HL-60/S4 (cell line): ENCODE data around the gene KRT40.

Experiments used
- in situ Hi-C: fragments of 300-500 bp; cut with MboI; formaldehyde crosslinking; loops from 2 replicates; pipeline ENCODE4 v1.14.3; 2022; ENCODE audit warnings: low sequenced_read_pairs

KRT40 gene

DNA sequence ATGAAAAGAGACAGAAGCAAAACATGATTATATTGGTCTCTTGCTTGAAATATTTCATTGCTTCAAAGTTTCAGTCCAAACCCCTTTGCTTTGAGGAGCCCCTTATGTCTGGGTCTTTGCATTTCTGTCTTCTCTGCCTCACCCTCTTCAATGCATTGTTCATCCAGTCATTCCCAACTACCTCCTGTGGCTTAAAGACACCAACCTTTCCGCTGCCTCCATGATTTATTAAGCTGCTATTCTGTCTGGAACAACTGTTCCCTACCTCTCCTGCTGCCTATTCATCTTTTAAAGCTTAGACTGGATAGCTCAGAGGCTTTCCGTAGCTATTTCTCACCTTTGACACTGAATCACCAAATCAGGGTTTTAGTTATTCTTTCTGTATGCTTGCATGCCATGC is 13.2 kb upstream of the KRT40 start:
- in situ Hi-C loops = no loop called here

DNA sequence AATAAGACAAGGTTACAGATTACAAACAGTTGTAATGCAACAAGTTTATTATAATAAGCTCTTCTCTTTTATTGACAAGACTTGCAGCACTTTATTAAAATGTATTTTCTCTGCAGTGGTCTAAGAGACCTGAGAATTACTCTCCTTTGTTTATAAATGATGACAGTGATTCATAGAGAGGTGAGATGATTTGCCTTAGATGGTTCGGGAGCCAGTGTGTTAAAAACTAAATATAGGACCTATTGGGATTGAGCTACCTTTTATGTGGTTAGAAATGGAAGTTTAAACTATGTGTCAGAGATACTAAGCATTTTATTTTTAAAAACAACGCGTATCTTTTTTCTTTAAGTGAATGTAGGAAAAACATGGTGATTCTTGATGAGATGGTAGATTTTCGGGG is 12.7 kb upstream of the KRT40 start:
- in situ Hi-C loops = no loop called here

DNA sequence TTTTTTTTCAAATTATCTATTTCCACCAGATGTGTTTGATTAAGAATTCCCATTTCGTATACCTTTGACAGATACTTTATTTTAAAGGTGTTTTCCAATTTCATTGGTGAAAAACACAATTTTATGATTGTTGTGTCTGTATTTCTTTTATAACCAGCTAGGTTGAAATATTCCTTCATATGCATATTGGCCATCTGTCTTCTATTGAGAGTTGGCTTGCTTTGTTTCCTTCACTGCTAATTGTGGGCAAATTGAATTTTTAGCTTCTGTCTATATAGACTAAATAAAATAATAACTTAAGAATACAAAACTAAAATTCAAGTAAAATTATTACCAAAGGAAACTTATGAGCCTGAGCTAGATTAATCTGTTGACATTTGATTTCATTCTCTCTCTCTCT is 11.0 kb upstream of the KRT40 start:
- in situ Hi-C loops = no loop called here

DNA sequence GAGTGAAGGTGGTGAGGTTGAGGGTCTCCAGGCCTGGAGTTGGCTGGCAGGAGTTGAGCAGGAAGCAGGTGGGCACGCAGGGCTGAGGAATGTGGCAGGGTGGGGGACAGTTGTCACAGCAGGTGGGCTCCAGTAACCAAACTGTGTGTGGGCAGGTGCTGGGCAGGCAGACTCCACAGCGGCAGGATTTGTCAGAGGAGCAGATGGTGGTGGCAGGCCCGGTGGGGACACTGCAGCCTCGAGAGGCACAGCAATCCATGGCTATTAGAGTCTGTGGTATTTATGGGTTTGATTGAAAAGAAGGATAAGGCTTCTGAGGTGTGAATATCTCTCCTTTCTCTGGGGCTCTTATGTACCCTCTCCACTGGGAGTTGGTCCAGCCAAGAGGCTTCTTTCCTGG is 9.7 kb upstream of the KRT40 start, which contains the start of gene KRTAP3-3:
KRTAP3-3 (minus strand) TSS at position 326 of the 400 bp plus-strand sequence; CDS start at position 259, 67 bp downstream.
- in situ Hi-C loops = no loop called here

DNA sequence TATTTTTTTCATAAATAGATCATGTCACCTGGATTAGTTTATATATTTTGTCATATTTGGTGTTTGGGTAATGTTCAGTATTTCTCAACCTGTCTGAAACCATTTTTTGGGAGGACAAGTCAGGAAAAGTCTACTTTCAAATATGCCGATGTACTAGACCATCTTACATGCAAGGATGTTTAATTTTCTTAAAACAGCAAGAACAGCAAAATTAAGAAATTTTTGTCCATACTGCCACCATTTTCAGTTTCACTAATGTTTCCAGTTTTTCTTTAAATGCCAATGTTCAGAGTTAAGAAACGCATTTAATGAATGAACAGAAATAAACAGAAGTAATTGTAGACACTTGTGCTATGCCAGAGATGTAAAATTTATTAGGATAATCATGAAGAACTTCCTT is 9.0 kb upstream of the KRT40 start:
- in situ Hi-C loops = no loop called here

DNA sequence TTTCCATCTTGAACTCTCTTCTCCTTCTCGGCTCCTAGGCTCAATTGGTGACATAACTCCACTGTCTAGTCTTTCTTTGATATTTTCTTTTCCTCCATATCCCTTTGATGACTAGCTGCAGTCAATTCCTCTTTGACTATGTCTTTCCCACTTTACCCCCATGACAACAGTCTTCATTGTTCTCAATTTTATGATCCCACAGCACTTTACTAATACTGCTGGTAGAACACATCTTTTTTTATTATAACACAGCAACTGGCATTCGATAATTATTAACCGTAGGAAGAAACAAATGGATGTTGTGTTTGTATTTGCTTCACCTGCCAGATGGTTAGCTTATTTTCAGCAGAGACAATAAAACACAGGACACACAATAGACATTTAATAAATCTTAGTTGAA is 8.5 kb upstream of the KRT40 start:
- in situ Hi-C loops = no loop called here

DNA sequence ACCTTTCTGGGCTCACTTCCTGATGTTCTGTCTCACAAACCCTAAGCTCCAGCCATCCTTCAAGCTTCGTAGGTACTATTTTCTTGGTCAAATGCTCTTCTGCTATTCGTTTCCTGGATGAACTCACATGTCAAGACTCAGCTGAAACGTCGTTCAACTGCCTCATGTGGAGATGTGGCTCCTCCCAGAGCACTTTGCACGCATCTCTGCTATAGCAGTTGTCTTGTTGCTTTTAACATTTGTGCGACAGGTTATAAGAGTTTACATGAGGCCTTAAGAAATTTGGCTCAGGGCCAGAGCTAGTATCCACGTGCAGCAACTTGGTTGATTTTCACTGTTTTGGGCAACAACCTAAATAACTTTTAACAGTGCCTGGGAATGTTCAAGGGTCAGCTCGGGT is 2.8 kb upstream of the KRT40 start:
- in situ Hi-C loops = no loop called here

DNA sequence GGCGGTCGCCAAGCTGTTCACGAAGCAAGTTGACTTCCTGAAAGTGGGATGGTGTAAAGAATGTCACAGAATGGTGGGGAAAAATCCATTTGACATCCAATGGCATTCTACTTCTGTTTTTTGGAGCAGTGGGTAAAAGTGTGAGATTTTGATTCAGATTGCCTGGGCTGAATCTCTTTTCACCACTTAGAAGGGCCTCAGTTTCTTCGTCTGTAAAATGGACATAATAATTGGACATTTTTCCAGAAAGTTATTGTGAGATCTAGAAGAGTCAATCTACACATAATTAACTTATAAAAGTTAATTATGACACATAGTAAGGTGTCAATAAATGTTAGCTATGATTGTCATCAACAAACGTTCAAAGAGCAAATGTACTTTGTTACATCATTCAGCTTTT is 3.0 kb downstream of the KRT40 start:
- in situ Hi-C loops = no loop called here

DNA sequence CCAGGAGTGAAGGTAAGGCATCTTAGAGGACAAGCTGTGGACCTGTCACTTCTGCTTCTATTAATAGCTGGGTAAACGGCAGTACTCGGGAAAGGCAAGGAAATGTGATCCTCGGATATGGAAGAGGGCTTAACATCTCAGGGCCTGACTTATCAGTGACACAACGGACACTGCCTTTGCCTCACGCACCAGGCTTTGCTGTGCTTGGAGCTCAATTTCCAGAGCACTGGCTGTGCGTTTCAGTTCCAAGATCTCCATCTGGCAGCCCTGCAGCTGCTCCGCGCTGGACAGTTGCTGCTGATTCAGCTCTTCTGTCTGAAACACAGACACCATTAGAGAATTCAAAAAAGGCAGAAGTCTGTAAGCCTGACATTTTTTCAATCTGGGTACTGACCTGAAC is 3.5 kb downstream of the KRT40 start:
- in situ Hi-C loops = no loop called here

DNA sequence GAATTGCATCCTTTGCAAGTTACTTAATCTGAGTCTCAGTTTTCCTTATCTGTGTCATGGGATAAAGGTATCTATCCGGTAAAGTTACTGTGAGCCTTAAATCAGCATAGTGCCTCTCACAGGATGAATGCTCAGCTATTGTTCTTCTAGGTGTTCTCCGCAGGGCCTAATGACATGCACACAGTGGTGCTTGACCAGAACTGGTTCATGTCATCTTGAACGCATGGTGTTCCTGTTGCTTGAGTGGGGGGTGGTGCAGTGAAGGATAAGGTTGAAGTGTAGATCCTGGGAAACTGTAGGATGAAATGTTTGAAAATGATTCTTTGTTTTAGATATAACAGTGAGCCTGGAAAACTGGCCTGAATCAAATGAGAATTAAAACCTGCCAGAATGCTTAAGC is 4.0 kb downstream of the KRT40 start:
- in situ Hi-C loops = no loop called here

DNA sequence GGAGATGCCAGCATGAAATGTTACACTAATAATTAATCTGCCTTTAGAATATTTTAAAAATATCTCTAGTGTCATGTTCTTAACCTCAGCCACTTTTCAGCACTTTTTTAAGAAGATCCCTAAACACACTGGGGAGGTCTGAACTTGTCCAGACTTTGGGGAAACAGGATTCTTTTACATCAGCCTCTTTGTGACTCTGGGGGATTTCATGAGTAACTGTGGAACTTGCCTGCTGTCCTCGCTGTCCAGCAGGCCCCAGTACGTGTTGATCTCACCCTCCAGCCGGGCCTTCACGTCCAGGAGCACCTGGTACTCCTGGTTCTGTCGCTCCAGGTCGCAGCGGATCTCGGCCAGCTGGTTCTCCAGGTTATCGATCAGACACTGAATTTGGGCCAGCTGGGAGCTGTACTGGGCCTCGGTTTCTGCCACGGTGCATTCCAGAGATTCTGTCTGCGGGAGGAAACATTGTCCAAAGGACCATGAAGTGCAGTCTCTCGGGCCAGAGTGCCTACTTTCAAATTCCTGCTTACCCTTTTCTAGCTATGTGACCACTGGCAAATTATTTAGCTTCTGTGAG is 5.5 kb downstream of the KRT40 start:
- in situ Hi-C loops = no loop called here

DNA sequence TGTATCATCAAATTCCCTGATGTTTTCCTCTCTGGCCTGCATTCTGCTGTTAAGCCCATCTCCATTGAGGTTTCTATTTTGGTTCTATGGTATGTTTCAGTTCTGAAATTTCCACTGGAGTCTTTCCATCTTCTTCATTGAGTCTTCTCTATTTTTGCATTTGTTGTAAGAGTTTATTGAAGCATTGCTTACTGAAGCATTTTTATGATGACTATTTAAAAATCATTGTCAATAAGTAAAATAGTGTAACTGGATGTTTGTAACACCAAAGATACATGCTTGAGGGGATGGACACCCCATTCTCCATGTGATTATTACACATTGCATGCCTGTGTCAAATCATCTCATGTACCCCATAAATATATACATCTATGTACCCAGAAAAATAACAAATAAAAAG is 8.6 kb downstream of the KRT40 start:
- in situ Hi-C loops = no loop called here

DNA sequence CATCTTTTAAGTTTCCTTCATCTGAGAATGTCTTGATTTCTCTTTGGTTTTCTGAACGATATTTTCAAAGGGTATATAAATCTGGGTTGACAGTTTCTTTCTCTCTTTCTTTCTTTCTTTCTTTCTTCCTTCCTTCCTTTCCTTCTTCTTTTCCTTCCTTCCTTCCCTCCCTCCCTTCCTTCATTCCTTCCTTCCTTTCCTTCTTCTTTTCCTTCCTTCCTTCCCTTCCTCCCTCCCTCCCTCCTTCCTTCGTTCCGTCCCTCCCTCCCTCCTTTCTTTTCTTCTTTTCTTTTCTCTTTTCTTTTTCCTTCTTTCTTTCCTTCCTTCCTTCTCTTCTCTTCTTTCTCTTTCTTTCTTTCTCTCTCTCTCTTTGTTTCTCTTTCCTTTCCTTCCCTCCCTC is 9.8 kb downstream of the KRT40 start:
- in situ Hi-C loops = no loop called here

DNA sequence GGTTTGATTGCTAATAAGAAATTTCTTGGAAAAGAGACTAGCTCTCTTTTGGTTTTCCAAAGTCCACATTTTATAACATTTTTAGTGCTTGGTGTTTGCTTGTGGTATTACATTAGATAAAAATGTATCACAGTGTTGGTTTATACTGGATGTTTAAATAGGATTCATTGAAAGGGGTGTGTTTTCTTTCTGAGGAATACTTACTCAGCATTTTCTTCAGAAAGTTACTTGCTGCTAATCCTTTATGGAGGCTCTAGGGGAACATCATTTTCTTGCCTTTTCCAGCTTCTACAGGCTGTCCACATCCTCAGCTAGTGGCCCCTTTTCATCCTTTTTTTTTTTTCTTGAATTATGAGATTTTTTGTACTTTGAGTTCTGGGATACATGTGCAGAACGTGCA is 16.5 kb downstream of the KRT40 start:
- in situ Hi-C loops = no loop called here

DNA sequence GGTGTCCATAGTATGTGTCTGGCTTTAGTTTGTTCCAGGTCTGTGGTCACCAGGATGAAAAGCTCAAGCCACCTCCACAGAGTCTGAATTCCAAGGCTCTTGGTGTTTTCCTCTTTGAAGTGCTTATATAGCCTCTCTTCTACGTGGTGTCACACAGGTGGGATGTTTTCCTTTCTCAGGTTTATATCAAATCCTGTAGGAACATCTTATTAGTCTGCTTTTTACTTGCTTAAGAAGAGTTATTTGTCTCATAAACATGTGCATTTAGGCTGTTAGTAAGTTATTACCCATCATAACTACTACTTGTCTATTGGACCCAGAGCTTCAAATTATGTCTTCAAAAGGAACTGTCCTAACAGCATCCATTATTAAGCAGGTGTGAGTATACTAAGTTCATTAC is 17.3 kb downstream of the KRT40 start, which contains the start of gene KRT39:
KRT39 (minus strand) TSS at position 101 of the 400 bp plus-strand sequence; CDS start at position 9, 92 bp downstream.
- in situ Hi-C loops = no loop called here

DNA sequence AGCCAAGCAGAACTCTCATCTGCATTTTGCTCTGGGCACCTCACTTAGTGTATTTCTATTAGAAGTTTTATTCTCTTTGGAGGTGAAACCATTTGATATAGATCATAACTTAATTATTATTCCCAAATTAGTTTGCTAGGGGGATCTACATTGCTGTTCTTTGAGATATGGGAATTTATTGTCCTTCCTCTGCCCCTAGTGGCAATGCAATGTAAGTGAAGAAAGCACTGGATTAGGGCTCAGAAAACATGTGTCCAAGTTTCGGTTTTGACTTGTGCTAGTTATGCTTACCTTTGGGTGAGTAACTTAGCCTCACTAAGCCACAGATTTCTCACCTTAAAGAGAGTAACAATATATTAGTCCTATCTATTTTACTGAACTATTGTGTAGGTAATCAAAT is 20.3 kb downstream of the KRT40 start:
- in situ Hi-C loops = no loop called here

DNA sequence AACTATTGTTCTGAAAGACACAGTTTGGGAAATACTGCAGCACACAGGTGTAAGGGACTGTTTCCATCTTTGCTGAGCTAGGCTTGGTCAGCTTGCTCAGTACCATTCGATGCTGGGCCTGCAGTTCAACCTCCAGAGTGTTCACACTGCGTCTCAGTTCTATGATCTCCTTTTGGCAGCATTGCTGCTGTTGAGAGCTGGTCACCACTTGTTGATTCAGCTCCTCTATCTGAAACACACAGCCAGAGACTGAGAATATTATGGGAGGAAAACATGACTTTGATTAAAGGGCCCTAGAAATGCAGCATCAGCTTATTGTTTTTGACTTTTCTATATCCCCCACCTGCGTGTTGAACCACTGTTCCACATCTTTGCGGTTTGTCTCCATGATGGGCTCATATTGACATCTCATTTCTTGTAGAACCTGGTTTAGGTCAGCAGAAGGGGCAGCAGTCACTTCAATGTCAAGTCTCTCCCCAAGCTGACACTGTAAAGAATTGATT is 22.0 kb downstream of the KRT40 start:
- in situ Hi-C loops = no loop called here

DNA sequence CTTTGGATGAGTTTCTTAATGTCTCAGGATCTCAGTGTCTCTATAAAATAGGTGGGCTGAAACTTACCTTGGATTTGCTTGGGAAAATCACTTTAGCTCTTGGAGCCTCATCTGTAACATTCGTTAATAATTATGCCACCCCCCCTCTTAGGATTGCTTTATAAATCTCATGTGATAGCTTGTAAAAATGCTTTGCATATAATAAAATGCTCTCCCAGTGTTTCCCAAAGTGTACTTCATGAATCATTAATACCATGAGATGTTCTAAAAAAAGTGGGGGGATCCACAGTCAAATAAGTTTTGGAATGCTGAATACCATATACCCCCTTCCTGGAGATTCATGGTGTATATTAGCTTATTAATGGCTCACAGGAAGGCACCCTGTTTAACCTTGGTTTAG is 22.5 kb downstream of the KRT40 start:
- in situ Hi-C loops = no loop called here

DNA sequence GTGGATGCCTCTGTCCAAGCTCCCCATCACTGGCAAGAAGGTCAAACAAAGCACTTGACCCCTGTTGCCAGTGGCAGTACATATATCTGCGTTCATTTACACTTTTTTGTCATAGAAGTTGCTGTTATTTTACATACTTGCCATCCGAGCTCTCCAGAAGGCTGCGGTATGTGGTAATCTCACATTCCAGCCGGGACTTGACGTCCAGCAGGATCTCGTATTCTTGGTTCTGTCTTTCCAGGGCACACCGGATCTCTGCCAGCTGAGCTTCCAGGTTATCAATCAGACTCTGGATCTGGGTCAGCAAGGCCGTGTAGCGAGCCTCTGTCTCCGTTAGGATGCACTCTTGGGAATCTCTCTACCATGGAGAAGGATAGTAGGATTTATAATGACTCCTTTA is 24.0 kb downstream of the KRT40 start:
- in situ Hi-C loops = no loop called here

DNA sequence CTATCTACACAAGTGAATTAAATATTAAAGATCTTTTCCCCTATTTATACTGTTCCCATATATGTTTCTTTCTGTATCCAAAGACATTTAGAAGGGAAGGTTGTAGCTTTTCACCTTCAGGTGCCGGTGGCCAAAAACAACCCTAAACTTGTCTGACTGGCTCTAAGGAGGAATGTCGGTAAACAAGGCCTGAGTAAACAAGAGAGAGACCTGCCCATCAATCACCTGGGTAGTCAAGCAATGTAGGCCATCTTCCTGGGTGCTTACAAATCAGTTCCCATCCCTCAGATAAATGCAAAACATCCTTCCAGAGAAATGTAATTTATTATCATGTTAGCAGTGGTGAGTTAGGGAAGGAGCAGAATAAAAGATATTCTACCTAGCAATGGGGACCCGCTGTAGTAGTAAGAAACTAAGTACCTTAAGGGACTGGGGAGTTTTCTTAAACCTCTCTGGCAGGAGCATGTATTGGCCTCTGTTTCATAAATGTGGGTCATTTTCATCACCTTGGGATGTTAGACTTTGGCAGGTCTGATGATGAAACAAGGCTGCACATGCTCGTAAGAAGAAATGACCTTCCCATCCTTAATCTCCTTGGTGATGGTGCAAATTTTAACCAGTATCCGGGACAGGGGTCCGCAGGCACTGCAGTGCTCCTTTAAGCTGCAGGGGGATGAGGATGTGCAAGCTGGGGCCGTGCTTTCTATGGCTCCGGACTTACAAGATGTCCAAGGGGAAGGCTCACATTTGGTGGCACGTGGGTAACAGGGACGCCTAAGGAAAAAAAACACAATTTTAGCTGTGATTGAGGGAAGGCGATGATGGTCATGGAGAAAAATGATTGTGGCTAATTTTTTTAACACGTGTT is 25.8 kb downstream of the KRT40 start:
- in situ Hi-C loops = no loop called here

DNA sequence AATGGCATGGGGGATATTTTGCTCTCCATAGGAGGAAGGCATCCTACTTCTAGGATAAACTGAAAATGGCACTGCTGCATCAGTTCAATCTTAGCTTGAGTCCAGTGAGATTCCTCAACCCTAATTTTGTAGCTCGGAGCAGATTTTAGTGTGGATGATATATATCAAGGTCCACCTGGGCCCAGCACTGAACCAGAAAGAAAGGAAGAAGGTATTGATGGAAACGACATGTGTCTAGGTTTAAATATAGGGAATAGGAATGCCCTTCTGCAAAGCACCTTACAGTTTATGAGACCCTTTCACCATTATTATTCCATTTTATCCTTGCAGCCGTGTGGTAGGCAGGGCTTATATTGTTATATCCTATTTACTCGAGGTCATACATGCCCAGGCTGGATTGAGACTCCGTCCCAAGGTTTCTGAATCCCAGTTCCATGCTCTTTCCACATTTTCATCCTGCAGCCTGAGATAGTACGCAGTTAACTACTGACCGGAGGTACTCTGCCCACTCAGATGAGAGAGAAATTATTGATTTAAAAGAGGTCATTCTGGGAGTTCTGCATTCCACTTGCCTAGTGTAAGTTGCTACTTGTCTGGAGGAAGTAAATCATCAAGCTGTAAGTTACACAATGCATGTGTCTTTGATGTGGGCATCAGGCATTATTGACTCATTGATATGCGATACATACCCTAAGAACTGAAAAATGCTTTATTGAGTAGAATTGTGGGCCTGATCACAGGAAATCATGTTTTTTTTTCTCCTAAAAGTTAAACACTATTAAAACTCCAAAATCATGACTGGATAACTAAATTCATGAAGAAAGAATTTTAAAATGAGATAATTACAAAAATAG is 27.5 kb downstream of the KRT40 start:
- in situ Hi-C loops = no loop called here
